SK-N-SH (cell line): Measurements from ENCODE around the gene ZNF471. TPM values are rescaled to one million over a fixed set of nuclear protein-coding genes. Genes with fewer than 3 reads are reported as not detected.

ENCODE experiments used
- CHD2 ChIP-seq: fragments of 150-350 bp; IDR thresholded peaks from 2 replicates; pipeline ENCODE4 v1.6.1; 2018; ENCODE audit warnings: low read length; ENCODE audit not compliant: partially characterized antibody
- FOSL2 ChIP-seq: IDR thresholded peaks from 2 replicates; pipeline ENCODE4 v1.4.0; 2012; ENCODE audit warnings: low read depth, mild to moderate bottlenecking, moderate library complexity, borderline replicate concordance
- FOXJ3 ChIP-seq: sonication (generic); formaldehyde crosslinking; IDR thresholded peaks from 2 replicates; pipeline ENCODE4 v1.5.1; 2020; ENCODE audit warnings: mild to moderate bottlenecking, missing genetic modification reagents
- IRF3 ChIP-seq: fragments of 150-350 bp; IDR thresholded peaks from 2 replicates; pipeline ENCODE4 v1.6.1; 2016; ENCODE audit warnings: mild to moderate bottlenecking, low read depth, low read length
- MEF2A ChIP-seq: IDR thresholded peaks from 2 replicates; pipeline ENCODE4 v1.4.0; 2012; ENCODE audit warnings: low read depth, borderline replicate concordance
- MXI1 ChIP-seq: IDR thresholded peaks from 2 replicates; pipeline ENCODE4 v1.6.1; 2012; ENCODE audit warnings: mild to moderate bottlenecking, low read depth, low read length, improper control_type of control experiment
- SIN3A ChIP-seq: IDR thresholded peaks from 2 replicates; pipeline ENCODE4 v1.6.1; 2012; ENCODE audit warnings: low read depth, mild to moderate bottlenecking, low read length, moderate library complexity, borderline replicate concordance
- TAF1 ChIP-seq: IDR thresholded peaks from 2 replicates; pipeline ENCODE4 v1.6.1; 2012; ENCODE audit warnings: low read depth, mild to moderate bottlenecking, low read length, moderate library complexity, borderline replicate concordance
- TEAD4 ChIP-seq: IDR thresholded peaks from 2 replicates; pipeline ENCODE4 v1.4.0; 2012; ENCODE audit warnings: mild to moderate bottlenecking, borderline replicate concordance; ENCODE audit not compliant: insufficient read depth
- USF1 ChIP-seq: IDR thresholded peaks from 2 replicates; pipeline ENCODE4 v1.4.0; 2012; ENCODE audit warnings: low read depth, borderline replicate concordance
- USF2 ChIP-seq: fragments of 150-350 bp; IDR thresholded peaks from 2 replicates; pipeline ENCODE4 v1.6.1; 2017; ENCODE audit warnings: antibody characterized with exemption, low read length, low read depth, borderline replicate concordance
- ZBTB33 ChIP-seq: IDR thresholded peaks from 2 replicates; pipeline ENCODE4 v1.4.0; 2012; ENCODE audit warnings: low read depth, borderline replicate concordance
- polyA plus RNA-seq, 3 experiments: library from polyadenylated mRNA; depleted of rRNA; stranded (reverse); fragments of >200 nt; gene quantifications; 2 replicates each; pipeline ENCODE4 v1.2.3, GENCODE V29; 2012
- TF ChIP-seq, protein P1 (sequence below): IDR thresholded peaks from 2 replicates; pipeline ENCODE4 v1.4.0; 2012; ENCODE audit warnings: low read depth
- TF ChIP-seq, protein P2 (sequence below): IDR thresholded peaks from 2 replicates; pipeline ENCODE4 v1.6.1; 2012; ENCODE audit warnings: mild to moderate bottlenecking, low read depth, low read length, moderate library complexity

ZNF471 gene
- polyA plus RNA-seq, 1 of the 3 experiments (the other 2 are of a cell fraction), result 2.5 TPM

GRCh38 chr19:56567274-56568120, 59.8 kb downstream of the ZNF471 start, which contains the start of gene ZNF470 (continued):
- TF ChIP-seq, protein P1, sequence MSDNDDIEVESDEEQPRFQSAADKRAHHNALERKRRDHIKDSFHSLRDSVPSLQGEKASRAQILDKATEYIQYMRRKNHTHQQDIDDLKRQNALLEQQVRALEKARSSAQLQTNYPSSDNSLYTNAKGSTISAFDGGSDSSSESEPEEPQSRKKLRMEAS, result peak; percentile 65; the same call in 1 of the 2 replicates
- TF ChIP-seq TEAD4, result no peak
- TF ChIP-seq USF2, result no peak
- TF ChIP-seq, protein P2, sequence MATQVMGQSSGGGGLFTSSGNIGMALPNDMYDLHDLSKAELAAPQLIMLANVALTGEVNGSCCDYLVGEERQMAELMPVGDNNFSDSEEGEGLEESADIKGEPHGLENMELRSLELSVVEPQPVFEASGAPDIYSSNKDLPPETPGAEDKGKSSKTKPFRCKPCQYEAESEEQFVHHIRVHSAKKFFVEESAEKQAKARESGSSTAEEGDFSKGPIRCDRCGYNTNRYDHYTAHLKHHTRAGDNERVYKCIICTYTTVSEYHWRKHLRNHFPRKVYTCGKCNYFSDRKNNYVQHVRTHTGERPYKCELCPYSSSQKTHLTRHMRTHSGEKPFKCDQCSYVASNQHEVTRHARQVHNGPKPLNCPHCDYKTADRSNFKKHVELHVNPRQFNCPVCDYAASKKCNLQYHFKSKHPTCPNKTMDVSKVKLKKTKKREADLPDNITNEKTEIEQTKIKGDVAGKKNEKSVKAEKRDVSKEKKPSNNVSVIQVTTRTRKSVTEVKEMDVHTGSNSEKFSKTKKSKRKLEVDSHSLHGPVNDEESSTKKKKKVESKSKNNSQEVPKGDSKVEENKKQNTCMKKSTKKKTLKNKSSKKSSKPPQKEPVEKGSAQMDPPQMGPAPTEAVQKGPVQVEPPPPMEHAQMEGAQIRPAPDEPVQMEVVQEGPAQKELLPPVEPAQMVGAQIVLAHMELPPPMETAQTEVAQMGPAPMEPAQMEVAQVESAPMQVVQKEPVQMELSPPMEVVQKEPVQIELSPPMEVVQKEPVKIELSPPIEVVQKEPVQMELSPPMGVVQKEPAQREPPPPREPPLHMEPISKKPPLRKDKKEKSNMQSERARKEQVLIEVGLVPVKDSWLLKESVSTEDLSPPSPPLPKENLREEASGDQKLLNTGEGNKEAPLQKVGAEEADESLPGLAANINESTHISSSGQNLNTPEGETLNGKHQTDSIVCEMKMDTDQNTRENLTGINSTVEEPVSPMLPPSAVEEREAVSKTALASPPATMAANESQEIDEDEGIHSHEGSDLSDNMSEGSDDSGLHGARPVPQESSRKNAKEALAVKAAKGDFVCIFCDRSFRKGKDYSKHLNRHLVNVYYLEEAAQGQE, result no peak
- TF ChIP-seq FOSL2, result no peak
- no peak for TF ChIP-seq USF1
- TF ChIP-seq MXI1, result peak; percentile 77
- no peak for TF ChIP-seq MEF2A
- no peak for TF ChIP-seq ZBTB33
- no peak for TF ChIP-seq IRF3
- peak; percentile 29 for TF ChIP-seq CHD2
- no peak for TF ChIP-seq TAF1
- TF ChIP-seq FOXJ3 (CRISPR knock-in tag), result no peak
- no peak for TF ChIP-seq SIN3A
